Upper lobe of left lung (tissue), 4 donors: ENCODE results near the gene TMEM178B.

ENCODE experiments used
- CTCF ChIP-seq, 6 experiments: fragments of 450-650 bp in 4 of 6; fragments of 200-600 bp in 2 of 6; sonication (generic) in 2 of 6; IDR thresholded peaks; one replicate each; pipeline ENCODE4 v1.5.1; 2016 to 2019; ENCODE audit warnings: antibody characterized with exemption in 6 of 6
- EP300 ChIP-seq, 4 donors: sonication (generic); formaldehyde crosslinking; IDR thresholded peaks; one replicate each; pipeline ENCODE4 v1.5.1; 2017; ENCODE audit warnings: antibody characterized with exemption in 4 of 4, control low read depth in 2 of 4
- POLR2A ChIP-seq, 4 donors: fragments of 450-650 bp; IDR thresholded peaks; one replicate each; pipeline ENCODE4 v1.5.1; 2016 to 2017; ENCODE audit warnings: antibody characterized with exemption in 4 of 4, mild to moderate bottlenecking in 2 of 4
- POLR2AphosphoS5 ChIP-seq, 2 donors: sonication (generic); formaldehyde crosslinking; IDR thresholded peaks; one replicate each; pipeline ENCODE4 v1.5.1; 2017; ENCODE audit warnings: antibody characterized with exemption in 2 of 2

- TF ChIP-seq CTCF (IDR thresholded peaks at IDR 0.05) (no peak), EP300 (IDR thresholded peaks at IDR 0.05) (no peak), POLR2A (IDR thresholded peaks at IDR 0.05) (no peak), POLR2AphosphoS5 (IDR thresholded peaks at IDR 0.05) (no peak)
Measured at GRCh38 chr7:141528399-141528798, 454.5 kb downstream of the TMEM178B start.
